Left colon (tissue), 2 donors: Measurements from ENCODE around the gene SLC12A7. TPM values are rescaled to one million over a fixed set of nuclear protein-coding genes. Genes with fewer than 3 reads are reported as not detected.

Source experiments
- ATAC-seq: fragments of 200-7000 bp; cut with Tn5 transposase; one replicate; pipeline ENCODE4 v1.9.1; 2020; ENCODE audit warnings: mild to moderate bottlenecking, moderate library complexity
- DNase-seq, 2 donors: peaks; one replicate each; pipeline ENCODE4 v3.0.0-alpha.2; 2020
- intact Hi-C, 2 donors: fragments of 100-400 bp; cut with DNase I in 1 of 2; cut with micrococcal nuclease in 1 of 2; formaldehyde crosslinking; loops; one replicate each; pipeline versions ENCODE4 v1.11.2 to v1.14.0; 2022; cut with DNase I, micrococcal nuclease
- total RNA-seq, 2 donors: library from RNA; stranded (reverse); fragmentation: NEBNext Ultra II Directional; extraction: Animal tissue kit (Norgen Biotek cat#: 25700); gene quantifications; one replicate each; pipeline ENCODE4 v1.2.1, GENCODE V29; 2021
- donor health status: DM: no; HTN: no; CAD: no.
- donor health status: DM: yes; HTN: yes; CAD: no.

The SLC12A7 gene
- total RNA-seq, 2 donors from 2014 or later, result 70.4 to 88.3 TPM

GRCh38 chr5:1075931-1076330 lies 35.9 kb downstream of the SLC12A7 start:
- intact Hi-C loops, result no loop called here
- ATAC-seq, result no peak

GRCh38 chr5:1075555-1075881 lies 36.3 kb downstream of the SLC12A7 start:
- intact Hi-C loops, result no loop called here
- DNase-seq (no peak), ATAC-seq (no peak)

More at GRCh38 chr5:1075931-1076330, 35.9 kb downstream of the SLC12A7 start:
- DNase-seq, result no peak

- ATAC-seq, result no peak
- DNase-seq, result no peak
- intact Hi-C loops, result no loop called here
Measured at GRCh38 chr5:1074816-1075554, 36.9 kb downstream of the SLC12A7 start.

GRCh38 chr5:1074226-1074625 lies 37.6 kb downstream of the SLC12A7 start:
- DNase-seq (no peak), ATAC-seq (no peak)
- intact Hi-C loops, result no loop called here

GRCh38 chr5:1073239-1074102 lies 38.4 kb downstream of the SLC12A7 start:
- DNase-seq (peak; percentile 62 to 65), ATAC-seq (peak; percentile 81)
- intact Hi-C loops, result no loop called here

- DNase-seq (no peak), ATAC-seq (no peak)
- intact Hi-C loops, result no loop called here
Measured at GRCh38 chr5:1069720-1070088, 42.2 kb downstream of the SLC12A7 start.

GRCh38 chr5:1068895-1069719 lies 42.8 kb downstream of the SLC12A7 start:
- no peak for DNase-seq
- no peak for ATAC-seq
- intact Hi-C loops, result no loop called here

GRCh38 chr5:1068204-1068894 lies 43.5 kb downstream of the SLC12A7 start:
- ATAC-seq (peak; percentile 14), DNase-seq (no peak)
- intact Hi-C loops, result no loop called here

GRCh38 chr5:1067141-1068121 lies 44.4 kb downstream of the SLC12A7 start:
- intact Hi-C loops, result no loop called here
- no peak for ATAC-seq

GRCh38 chr5:1066676-1067075 lies 45.2 kb downstream of the SLC12A7 start:
- DNase-seq (no peak), ATAC-seq (no peak)
- intact Hi-C loops, result no loop called here

More at GRCh38 chr5:1067141-1068121, 44.4 kb downstream of the SLC12A7 start:
- no peak for DNase-seq

GRCh38 chr5:1065891-1066650 lies 45.8 kb downstream of the SLC12A7 start:
- ATAC-seq (peak; percentile 13), DNase-seq (no peak)
- intact Hi-C loops, result no loop called here

- ATAC-seq (peak; percentile 6), DNase-seq (no peak)
- intact Hi-C loops, result no loop called here
Measured at GRCh38 chr5:1065143-1065750, 46.6 kb downstream of the SLC12A7 start.

- DNase-seq, result no peak
- intact Hi-C loops, result no loop called here
- ATAC-seq, result no peak
Measured at GRCh38 chr5:1064383-1065142, 47.3 kb downstream of the SLC12A7 start.

GRCh38 chr5:1063661-1064382 lies 48.0 kb downstream of the SLC12A7 start:
- intact Hi-C loops, result no loop called here
- no peak for ATAC-seq
- DNase-seq, result no peak
